Right cardiac atrium (tissue), 5 donors: ENCODE measurements around the gene TMEM183A. TPM values are rescaled to one million over a fixed set of nuclear protein-coding genes. Genes with fewer than 3 reads are reported as not detected.
A peak's percentile ranks its signal among the peaks of the same experiment; 100 is the strongest.

Experiments
- ATAC-seq, 2 donors: fragments of 200-7000 bp; cut with Tn5 transposase; one replicate each; pipeline versions ENCODE4 v1.8.0 to v1.9.1; 2020; ENCODE audit warnings: moderate library complexity in 2 of 2, mild to moderate bottlenecking in 1 of 2
- DNase-seq, 3 donors: peaks; one replicate each; pipeline ENCODE4 v3.0.0-alpha.2; 2020
- H3K27ac ChIP-seq: one replicate; pipeline ENCODE4 v1.5.1; 2013; ENCODE audit warnings: mild to moderate bottlenecking, low read length, control low read depth, moderate library complexity
- H3K27me3 ChIP-seq: one replicate; pipeline ENCODE4 v1.6.1; 2013; ENCODE audit not compliant: control insufficient read depth, insufficient read depth
- H3K4me1 ChIP-seq: one replicate; pipeline ENCODE4 v1.6.1; 2013; ENCODE audit warnings: low read length; ENCODE audit not compliant: control insufficient read depth, insufficient read depth
- H3K4me3 ChIP-seq: one replicate; pipeline ENCODE4 v1.5.1; 2013; ENCODE audit warnings: low read length, control low read depth
- H3K9me3 ChIP-seq: one replicate; pipeline ENCODE4 v1.6.1; 2013; ENCODE audit warnings: low read length; ENCODE audit not compliant: control insufficient read depth
- WGBS: extraction: QIAGEN DNeasy Blood & Tissue Kit; methylation state at CpG from one replicate; pipeline ENCODE4 v1.1.7; 2013; 5-methylcytosine and 5-hydroxymethylcytosine counted together
- intact Hi-C, 4 donors: fragments of 100-400 bp; cut with DNase I; formaldehyde crosslinking; loops; one replicate each; pipeline versions ENCODE4 v1.11.0 to v1.14.0; 2022 to 2023
- long read RNA-seq, 4 donors: library from polyadenylated mRNA; unstranded; transcript quantifications; one replicate each; pipeline ENCODE4 v2.0.0, GENCODE V29; 2020 to 2021
- polyA plus RNA-seq: library from polyadenylated mRNA; stranded (reverse); fragments of 200-250 nt; gene quantifications from one replicate; pipeline ENCODE4 v1.2.3, GENCODE V29; 2013
- total RNA-seq, 4 donors: library from RNA; stranded (reverse); fragmentation: NEBNext Ultra II Directional; extraction: Animal tissue kit (Norgen Biotek cat#: 25700); gene quantifications; one replicate each; pipeline ENCODE4 v1.2.1, GENCODE V29; 2021
- donor health status: healthy with polysubstance abuse.
- donor health status: DM: no; HTN: yes; CAD: no.
- donor health status: DM: no; HTN: no; CAD: no.
- donor health status: DM: no; HTN: yes; CAD: no; lungs with severe emphysema.
- donor health status: DM: yes; HTN: yes; CAD: no.

The TMEM183A gene
- 10 to 100 TPM; 25.9 to 35.8 (median 28.1) TPM for total RNA-seq
- polyA plus RNA-seq, result 16.0 TPM
- long read RNA-seq, donor 1, transcript TMEM183A-201 (8 exons, 3,019 nt), result major isoform, 48 of 89 reads
- long read RNA-seq, donor 1, partial matches to known transcripts, result 8 of 89 reads
- long read RNA-seq, donor 1, other reads (novel, unspliced or antisense), result 33 of 89 reads
- long read RNA-seq, donor 2, transcript TMEM183A-201 (8 exons, 3,019 nt), result major isoform, 18 of 32 reads
- long read RNA-seq, donor 2, partial matches to known transcripts, result 2 of 32 reads
- long read RNA-seq, donor 2, other reads (novel, unspliced or antisense), result 12 of 32 reads
- long read RNA-seq, donor 3, transcript TMEM183A-201 (8 exons, 3,019 nt), result major isoform, 184 of 290 reads
- long read RNA-seq, donor 3, partial matches to known transcripts, result 6 of 290 reads
- long read RNA-seq, donor 3, other reads (novel, unspliced or antisense), result 100 of 290 reads
- long read RNA-seq, donor 4, transcript TMEM183A-201 (8 exons, 3,019 nt), result major isoform, 13 of 34 reads
- long read RNA-seq, donor 4, partial matches to known transcripts, result 6 of 34 reads
- long read RNA-seq, donor 4, other reads (novel, unspliced or antisense), result 15 of 34 reads

DNA sequence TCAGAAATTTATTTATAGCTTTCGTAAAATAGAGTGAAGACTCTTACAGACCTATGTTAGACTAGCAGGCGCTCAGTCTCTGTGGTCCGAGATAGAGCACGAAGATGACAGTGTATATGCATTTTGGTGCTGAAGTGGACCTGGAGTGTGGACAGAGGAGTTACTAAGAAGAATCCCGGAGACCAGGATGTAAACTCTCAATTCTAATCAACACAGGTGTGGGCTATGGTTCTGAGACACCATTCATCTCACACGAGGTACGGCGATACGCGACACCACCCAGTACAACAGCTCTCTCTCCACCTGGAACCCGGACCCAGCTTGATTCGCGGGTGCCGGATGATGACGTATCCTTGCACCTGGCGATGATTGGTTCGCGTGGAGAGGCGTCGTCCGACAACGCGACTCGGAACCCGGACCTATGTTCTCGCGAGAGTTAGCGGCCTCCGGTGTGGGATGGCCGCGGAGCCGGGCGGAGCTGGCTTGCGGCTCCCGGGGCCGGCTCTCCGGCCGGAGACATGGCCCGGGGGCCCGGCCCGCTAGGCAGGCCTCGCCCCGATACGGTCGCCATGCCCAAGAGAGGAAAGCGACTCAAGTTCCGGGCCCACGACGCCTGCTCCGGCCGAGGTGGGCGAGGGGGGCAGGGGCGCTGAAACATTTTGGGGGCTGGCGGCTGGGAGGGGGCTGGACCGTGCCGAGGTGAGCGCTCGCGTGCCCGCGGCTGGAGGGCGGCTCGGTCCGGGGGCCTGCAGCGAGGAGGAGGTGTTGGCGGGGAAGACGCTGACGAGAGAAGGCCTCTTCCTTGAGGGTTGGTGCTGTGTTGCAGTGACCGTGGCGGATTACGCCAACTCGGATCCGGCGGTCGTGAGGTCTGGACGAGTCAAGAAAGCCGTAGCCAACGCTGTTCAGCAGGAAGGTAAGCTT is at the start of gene TMEM183A:
Gene TMEM183A (plus strand): TSS at position 427 of the 924 bp plus-strand sequence. CDS start 92 bp downstream, at position 519.
- whole genome bisulfite sequencing, result under 1% methylated on average over 77 of the region's 78 CpGs
- DNase-seq (peak; percentile 98), ATAC-seq (peak; percentile 99)
- Histone ChIP-seq H3K4me3 (peak within 1 kb of the TSS; percentile 85), H3K4me1 (no peaks in the 10 kb centered on the region), H3K27me3 (no peaks in the 10 kb centered on the region), H3K9me3 (no peaks in the 10 kb centered on the region), H3K27ac (peak within 1 kb of the TSS; percentile 90)
- intact Hi-C loops, result no loop called here

- ATAC-seq, result peak; percentile 99
- peak; percentile 91 to 96 (median 96) for DNase-seq
- no peaks in the 10 kb centered on the region for H3K27me3 ChIP-seq
- no peaks in the 10 kb centered on the region for H3K9me3 ChIP-seq
- WGBS, result under 1% methylated on average over 86 of the region's 86 CpGs
- no peaks in the 10 kb centered on the region for H3K4me1 ChIP-seq
- intact Hi-C loops, result no loop called here
- peak within 1 kb of the TSS; percentile 76 for H3K27ac ChIP-seq
- H3K4me3 ChIP-seq, result peak within 1 kb of the TSS; percentile 91
Observed at GRCh38 chr1:202957733-202958543, 49.2 kb upstream of the TMEM183A start, which contains the start of gene ADIPOR1. Gene ADIPOR1 (minus strand): TSS chr1:202958312. CDS start chr1:202951070, 7,242 bp downstream.

- intact Hi-C loops, result no loop called here
- H3K27me3 ChIP-seq, result no peaks in the 10 kb centered on the region
- H3K4me3 ChIP-seq, result peak overlapping the region; percentile 91
- no peaks in the 10 kb centered on the region for H3K4me1 ChIP-seq
- peak overlapping the region; percentile 76 for H3K27ac ChIP-seq
- DNase-seq (no peak), ATAC-seq (peak in 1 of 2 donors; percentile 1)
- no peaks in the 10 kb centered on the region for H3K9me3 ChIP-seq
- 1% methylated on average over 10 of the region's 10 CpGs for WGBS
Observed at GRCh38 chr1:202958544-202959275, 48.5 kb upstream of the TMEM183A start.

DNA sequence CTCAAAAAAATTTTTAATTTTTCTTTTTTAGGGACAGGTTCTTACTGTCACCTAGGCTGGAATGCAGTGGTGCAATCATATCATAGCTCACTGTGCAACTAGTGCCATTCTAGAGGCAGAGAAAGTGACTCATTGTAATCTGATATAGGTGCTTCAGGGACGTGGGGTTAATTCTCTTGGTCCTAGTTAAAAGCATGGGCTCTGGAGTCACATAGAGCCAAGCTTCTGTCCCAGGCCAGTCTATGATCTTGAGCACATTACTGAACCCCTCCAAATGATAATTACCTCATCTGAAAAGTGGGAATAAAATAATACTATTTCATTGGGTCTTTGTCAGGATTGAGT is 47.9 kb upstream of the TMEM183A start:
- H3K27ac ChIP-seq, result no peak overlapping the region
- WGBS, result 59% methylated on average over 1 of the region's 1 CpG
- ATAC-seq, result no peak
- H3K4me3 ChIP-seq, result no peak overlapping the region
- H3K4me1 ChIP-seq, result no peaks in the 10 kb centered on the region
- no peak for DNase-seq
- intact Hi-C loops, result no loop called here
- no peaks in the 10 kb centered on the region for H3K9me3 ChIP-seq
- H3K27me3 ChIP-seq, result no peaks in the 10 kb centered on the region

DNA sequence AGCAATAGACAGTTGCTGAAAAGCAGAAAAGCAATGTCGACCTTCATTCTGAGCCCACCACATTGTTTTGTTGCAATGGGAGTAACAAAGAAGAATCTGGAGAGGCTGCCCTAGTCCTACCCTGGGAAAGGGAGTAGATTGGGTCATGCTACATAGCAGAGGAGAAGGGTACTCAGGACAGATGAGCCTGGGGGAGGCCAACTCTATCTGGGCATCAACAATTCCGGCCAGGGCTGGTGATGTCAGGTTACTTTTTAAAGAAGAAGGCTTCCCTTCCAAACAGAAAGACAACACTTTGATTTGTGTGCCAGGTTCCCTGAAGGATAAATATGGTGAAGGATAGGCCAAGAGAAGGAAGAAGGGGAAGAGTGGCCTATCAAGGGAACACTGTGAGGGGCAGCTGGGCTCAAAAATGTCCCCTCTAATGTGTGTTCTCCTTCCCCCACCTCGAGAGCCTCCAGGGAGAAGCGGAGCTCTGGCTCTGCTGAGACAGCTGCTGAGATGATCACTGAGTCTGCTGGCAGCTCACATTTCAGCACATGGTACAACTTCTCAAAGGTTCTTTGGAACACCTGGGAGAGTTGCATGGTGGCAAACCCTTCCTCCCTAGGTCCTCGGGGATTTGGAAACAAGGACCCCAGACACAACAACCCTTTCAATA is 45.8 kb upstream of the TMEM183A start:
- 89% methylated on average over 5 of the region's 5 CpGs for WGBS
- no peak for ATAC-seq
- H3K4me1 ChIP-seq, result no peaks in the 10 kb centered on the region

GRCh38 chr1:202964791-202965410 is 42.3 kb upstream of the TMEM183A start:
- Histone ChIP-seq H3K4me1 (peaks cover 3% of the 10 kb centered on the region), H3K27ac (peak overlapping the region; percentile 87)
- WGBS, result 67% methylated on average over 6 of the region's 6 CpGs

More for the DNA sequence above, 45.8 kb upstream of the TMEM183A start:
- Histone ChIP-seq H3K27me3 (no peaks in the 10 kb centered on the region), H3K4me3 (no peak overlapping the region), H3K9me3 (no peaks in the 10 kb centered on the region), H3K27ac (no peak overlapping the region)
- intact Hi-C loops, result no loop called here
- no peak for DNase-seq

GRCh38 chr1:202965422-202965821 is 41.8 kb upstream of the TMEM183A start:
- peak overlapping the region; percentile 87 for H3K27ac ChIP-seq
- intact Hi-C loops, result no loop called here
- peaks cover 3% of the 10 kb centered on the region for H3K4me1 ChIP-seq
- 81% methylated on average over 3 of the region's 3 CpGs for WGBS
- H3K4me3 ChIP-seq, result no peak overlapping the region
- H3K27me3 ChIP-seq, result no peaks in the 10 kb centered on the region
- H3K9me3 ChIP-seq, result no peaks in the 10 kb centered on the region
- no peak for DNase-seq
- no peak for ATAC-seq

More at GRCh38 chr1:202964791-202965410, 42.3 kb upstream of the TMEM183A start:
- DNase-seq (no peak), ATAC-seq (peak; percentile 5 to 13)
- no peak overlapping the region for H3K4me3 ChIP-seq
- intact Hi-C loops, result no loop called here
- no peaks in the 10 kb centered on the region for H3K27me3 ChIP-seq
- no peaks in the 10 kb centered on the region for H3K9me3 ChIP-seq

DNA sequence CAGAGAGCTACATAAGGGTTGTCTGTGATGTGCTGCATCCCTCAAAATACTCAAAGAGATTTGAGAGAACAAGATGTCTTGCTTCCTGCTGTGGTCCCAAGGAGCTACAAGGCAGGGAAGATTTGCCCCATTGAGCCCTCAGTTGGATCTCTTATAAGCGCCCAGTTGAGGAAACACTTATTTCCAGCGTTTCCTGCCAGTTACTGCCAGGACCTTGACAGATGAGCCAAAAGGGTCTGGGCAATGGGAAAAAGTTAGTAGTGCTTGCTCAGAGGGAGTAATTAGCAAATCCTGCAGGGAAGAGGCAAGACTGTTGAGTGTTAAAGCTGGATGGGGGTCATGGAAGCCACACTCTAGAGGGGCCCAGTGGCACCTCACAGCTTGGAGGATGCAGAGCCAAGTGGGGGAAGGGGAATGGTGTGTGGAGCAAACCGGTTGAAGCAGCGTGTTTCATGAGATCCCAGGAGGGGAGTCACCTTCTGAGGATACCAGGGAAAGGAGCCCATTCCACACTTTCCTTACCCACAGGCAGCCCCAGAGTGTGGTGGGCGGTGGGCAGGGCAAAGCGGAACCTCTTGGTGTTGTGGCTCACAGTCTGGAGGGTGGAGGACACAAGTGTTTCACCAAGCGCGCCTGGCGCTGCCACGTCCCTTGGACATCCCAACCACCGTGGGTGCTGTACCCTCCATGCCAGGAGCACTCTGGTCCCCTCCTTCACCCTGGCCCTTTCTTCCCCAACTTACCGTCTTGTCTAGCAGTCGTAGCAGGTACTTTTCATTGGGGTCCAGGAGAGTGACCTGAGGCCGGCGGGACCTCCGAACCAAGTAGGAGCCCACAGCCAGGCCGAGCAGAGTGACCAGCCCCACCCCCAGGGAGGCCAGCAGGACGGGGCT is 40.9 kb upstream of the TMEM183A start:
- Histone ChIP-seq H3K4me1 (peaks cover 3% of the 10 kb centered on the region), H3K9me3 (no peaks in the 10 kb centered on the region), H3K27ac (peak overlapping the region; percentile 87), H3K27me3 (no peaks in the 10 kb centered on the region), H3K4me3 (peak overlapping the region; percentile 62)
- peak; percentile 0 to 5 for ATAC-seq
- WGBS, result 38% methylated on average over 18 of the region's 18 CpGs
- DNase-seq, result no peak
- intact Hi-C loops, result no loop called here
